NCI-H345 treated with DMSO at 0.1 percent for 48 hours (cell line): ENCODE results near the gene WNK2.
"Not testable (repeated sequence)": the region's sequence is repeated elsewhere in the genome, so short reads cannot be mapped to it uniquely, and the experiment has no call there.

Source experiments
- DNase-seq: peaks from one replicate; lab custom pipeline; 2025; ENCODE audit not compliant: unreplicated experiment; lab: John Stamatoyannopoulos, UW

WNK2 gene

DNA sequence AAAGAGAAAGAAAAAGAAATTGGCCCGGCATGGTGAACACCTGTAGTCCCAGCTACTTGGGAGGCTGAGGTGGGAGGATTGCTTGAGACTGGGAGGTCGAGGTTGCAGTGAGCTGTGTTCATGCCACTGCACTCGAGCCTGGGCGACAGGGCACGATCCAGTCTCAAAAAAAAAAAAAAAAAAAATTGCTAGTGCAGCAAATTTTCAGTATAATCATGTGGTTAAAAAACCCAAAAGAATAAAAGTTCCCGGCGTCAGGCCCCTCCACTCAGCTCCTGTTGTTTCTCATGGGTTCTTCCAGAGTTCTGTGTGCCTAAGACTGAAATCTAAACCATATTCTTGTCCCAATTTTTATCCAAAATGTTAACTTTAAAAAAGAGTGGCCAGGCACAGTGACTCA lies 49.1 kb downstream of the WNK2 start:
- DNase-seq = no peak

DNA sequence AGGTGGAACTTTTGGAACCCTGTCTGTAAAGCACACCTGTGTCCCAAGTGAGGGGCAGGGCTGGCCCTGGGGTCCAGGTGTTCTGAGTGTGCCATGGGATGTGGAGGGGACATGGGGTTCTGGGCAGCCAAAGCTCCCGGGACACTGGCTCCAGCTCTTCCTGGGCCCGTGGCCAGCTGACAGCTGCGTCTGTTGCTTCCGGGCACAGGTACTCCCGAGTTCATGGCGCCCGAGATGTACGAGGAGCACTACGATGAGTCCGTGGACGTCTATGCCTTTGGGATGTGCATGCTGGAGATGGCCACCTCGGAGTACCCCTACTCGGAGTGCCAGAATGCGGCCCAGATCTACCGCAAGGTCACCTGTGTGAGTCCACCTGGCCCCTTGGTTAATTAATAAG lies 50.7 kb downstream of the WNK2 start:
- DNase-seq = no peak

DNA sequence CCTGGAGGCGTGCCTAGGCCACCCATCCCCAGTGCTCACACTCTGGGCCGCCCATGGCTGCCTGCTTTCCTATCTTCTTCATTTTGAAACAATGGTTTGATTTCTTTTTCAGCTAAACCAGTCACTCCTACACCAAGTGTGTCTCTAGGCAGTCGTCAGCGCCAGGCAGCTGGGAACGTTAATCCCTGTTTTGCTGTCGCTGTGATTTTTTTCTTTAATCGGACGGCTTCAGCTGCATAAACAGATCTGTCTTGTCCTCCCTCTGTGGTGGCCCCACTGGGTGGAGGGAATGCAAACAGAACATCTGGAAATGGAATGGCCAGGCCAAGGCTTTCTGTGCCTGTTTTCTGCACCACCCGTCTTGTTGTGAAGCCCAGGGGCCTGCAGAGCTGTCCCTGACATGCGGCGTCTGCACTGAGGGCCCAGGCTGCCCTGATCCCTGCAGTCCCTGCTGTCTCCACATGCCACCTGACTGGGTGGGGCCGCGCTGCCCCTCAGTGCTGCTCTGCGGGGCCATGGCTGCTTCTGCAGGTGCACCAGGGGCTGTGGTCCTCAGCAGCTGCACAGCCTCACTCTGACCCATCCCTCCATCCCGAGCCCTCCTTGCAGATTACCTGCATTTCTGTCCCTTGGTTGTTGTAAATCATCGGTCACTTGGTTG lies 51.5 kb downstream of the WNK2 start:
- no peak for DNase-seq

DNA sequence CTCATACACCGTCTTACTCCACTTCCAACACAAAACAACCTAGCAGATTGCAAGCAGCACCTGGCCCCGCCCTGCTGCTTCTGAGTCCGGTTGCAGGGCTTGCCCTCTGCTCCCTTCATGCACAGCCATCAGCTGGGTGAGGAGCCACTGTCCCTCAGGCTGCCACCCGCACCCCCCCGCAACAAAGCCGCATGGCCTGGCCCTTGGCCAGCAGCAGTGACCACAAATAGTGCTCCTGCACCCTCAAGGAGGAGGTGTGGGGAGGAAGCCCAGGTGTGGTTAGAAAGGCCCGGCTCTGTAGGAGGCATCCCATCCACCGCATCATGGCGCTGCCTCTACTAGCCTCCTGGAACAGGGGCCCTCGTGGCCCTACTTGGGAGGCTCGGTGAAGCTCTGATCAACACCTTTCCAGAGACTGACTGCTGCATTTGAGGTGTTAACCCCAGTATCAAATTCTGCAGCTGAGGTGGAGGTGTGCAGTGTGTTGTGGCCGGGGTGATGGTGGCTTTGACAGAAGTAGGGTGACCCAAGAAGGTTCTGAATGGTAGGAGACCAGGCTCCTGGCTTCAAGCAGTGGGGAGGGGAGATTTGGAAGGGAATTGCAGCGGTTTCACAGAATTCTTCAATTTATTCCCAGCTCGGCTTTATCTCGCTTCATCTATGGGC lies 52.7 kb downstream of the WNK2 start:
- DNase-seq = no peak

DNA sequence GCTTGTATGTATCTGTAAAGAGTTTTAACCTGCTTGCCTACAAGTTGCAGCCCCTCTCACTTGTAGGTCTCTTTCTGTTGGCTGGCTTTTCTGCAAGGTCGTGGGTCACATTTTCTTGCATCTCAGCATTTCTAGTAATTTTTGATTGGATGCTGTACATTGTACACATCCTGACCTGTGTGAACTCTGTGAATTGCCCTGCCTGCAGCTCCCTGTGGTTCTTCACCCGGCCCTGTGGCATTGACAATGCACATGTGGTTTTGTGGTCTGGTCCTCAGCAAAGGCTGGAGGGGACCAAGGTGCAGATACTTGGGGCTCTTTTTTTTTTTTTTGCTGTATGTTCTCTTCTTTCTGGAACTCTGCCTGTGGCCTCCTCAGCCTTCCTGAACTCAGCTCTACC lies 53.6 kb downstream of the WNK2 start:
- DNase-seq = no peak

DNA sequence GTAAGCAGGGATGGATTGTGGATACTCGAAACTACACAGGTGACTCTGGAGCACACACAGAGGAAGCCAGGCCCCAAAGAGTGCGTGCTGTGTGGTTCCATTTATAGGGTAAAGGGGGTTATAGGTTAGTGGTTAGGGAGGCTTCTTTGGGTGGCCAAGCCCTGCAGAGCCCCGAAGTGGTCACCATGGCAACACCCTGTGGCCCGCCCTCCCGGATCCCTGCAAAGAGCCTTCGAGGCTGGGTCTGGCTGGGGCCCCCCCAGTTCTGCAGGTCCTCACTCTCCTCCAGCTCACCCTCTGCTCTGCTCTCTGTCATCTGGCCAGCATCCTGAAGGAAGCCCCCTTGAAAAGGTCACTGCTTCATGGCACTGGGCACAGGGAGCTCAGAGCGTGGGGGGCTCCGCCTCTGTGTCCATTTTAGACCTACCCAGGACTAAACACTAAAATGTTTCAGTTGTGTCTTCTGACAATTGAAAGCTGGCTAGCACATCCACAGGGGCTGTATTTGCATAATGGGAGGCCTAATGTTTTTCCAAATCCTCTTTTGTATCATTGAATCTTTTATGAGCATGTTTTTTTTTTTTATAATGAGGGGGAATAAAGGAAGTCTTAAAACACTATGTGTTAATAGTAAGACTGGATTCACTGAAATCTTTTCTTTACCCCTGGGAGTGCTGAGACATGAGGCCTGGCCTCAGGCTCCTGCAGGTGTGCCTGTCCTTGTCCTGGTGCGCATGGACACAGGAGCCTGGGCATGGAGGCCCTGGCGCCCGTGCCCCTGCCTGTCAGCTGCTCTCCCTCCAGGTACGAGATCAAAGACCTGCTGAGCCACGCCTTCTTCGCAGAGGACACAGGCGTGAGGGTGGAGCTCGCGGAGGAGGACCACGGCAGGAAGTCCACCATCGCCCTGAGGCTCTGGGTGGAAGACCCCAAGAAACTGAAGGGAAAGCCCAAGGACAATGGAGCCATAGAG lies 55.3 kb downstream of the WNK2 start:
- DNase-seq = no peak

DNA sequence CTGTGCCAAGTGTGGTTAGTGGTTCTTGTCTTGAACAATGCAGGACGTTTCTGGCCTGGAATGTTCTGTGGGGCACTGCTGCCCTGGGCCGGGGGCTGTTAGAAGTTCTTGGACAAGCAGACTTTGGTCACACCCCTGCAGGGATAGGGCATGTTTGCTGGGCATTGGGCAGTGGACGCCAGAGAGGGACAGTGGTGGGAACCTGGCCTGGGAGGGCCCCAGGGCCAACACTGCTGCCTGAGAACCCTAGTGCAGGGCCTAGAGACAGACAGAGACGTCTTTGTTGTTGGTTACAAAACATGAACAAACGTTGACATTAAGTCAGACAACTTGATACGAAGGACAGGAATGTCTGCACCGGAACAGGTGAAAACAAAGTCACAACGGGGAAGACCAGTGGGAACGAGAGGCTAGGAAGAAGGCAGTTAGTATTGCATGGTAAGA lies 57.0 kb downstream of the WNK2 start:
- DNase-seq = no peak

DNA sequence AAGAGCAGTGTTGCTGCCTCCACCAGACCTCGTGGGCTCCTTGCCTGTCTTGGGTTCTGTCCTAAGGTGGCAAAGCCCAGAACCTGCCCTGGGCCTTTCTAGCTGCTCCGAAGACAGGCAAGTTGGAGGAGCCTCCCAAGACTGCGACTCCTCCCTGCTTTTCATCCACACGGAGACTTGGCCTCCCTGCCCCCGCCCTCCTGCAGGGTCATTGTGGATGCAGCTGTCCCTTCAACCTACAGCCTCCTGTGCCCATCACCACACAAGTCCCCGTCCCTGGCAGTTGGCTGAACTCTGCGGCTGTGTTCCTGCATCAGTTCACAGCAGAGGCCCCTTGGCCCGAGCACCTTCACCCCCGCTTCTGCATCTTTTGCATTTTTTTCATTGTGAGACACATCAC lies 59.2 kb downstream of the WNK2 start:
- no peak for DNase-seq

DNA sequence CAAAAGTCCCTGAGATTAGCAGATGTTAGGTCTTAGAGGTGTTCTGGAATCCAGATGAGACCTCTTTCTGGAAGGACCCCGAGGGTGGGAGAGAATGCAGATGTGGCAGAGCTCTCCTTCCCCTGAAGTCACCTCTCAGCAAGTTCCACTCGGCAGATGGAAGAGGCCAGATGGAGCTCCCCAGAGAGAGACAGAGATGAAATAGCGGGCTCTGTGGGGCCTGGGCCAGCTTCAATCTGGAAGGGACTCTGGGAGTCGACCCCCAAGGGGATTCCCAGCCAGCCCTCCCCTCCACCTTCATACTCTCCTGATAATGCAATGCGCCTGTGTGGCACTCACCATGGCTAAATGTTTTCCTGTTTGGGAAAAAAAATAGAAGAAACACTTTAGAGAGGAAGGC lies 60.2 kb downstream of the WNK2 start:
- DNase-seq = no peak

DNA sequence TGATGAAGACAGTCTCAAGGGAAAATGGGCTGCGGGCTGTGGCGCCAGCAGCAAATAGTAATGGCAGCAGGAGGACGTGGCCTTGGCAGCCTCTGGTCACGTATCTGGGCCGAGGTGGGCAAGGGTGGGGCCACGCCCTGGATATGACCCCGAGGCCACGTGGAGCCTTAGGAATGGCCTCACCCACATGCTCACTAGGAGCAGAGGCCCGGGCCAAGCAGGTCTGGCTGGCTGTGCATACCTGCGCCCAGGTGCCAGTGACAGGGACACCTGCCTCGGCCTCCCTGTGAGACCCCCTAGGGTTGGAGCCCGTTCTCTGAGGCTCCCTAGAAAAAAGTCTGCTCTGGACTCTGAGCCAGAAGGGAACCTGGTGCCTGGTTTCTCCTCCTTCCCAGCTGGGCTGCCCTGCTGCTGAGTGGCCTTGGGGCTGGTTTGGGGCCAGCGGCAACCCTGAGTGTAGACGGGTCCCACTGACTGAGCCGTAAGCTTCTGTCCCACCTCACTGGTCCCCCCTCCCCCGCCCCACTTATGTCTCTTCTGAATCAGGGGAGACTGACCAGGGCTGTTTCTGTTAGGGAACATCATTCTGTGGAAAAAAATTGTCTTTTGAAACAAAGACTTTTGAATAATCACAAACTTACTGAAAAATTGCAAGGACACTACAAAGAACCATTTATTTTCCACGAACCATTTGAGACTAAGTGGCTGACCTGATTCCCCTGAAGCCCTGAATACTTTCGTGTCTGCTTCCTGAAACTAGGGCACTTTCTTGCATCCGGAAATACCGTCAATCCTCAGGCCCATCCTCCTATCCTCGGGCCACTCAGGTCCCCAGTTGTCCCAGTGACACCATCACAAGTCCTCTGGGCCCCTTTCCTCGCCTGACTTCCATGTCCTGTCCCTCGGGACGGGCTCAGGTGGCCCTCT lies 60.8 kb downstream of the WNK2 start:
- DNase-seq = no peak

DNA sequence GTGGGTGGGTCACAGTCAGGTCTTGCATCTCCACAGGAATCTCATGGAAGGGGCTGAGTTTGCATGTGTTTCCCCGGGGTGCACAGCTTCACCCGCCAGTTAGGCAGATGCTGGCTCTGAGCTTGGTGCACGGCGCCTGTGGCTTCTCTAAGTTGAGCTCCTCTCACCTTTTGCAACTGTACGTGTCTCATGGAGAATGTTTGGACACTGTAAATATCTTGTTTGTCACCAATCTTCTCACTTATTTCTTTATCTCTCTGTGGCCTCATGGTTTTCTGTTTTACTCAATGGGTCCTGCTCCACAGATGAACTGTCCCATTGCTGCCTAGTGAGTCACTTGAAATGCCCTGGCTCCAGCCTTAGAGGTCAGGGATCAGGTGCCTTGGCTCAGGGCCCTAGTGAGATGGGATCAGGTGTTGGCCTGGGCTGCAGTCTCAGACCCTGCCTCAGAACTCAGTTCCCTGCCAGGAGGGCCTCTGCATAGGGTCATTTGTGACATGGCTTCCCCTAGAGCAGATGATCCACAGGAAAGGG lies 61.6 kb downstream of the WNK2 start:
- DNase-seq = no peak

DNA sequence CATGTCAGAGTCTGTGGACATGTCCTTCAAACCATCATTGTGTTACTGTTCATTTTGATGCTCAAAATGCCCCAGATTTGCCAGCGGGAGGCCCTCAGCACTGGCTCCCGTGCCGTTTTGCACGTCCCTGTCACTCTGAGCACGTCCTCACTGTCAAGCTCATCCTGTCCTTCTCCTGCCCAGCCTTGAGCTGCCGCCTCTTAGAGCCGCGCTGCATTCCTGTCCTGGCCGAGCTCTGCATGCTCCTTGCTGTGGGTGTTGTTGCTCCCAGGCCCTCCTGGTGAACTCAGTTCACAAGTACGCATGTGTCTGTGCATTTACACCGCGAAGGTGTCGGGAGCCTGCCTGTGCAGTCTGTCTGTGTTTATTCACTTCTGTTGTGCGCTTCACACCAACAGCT lies 62.2 kb downstream of the WNK2 start:
- DNase-seq = no peak

DNA sequence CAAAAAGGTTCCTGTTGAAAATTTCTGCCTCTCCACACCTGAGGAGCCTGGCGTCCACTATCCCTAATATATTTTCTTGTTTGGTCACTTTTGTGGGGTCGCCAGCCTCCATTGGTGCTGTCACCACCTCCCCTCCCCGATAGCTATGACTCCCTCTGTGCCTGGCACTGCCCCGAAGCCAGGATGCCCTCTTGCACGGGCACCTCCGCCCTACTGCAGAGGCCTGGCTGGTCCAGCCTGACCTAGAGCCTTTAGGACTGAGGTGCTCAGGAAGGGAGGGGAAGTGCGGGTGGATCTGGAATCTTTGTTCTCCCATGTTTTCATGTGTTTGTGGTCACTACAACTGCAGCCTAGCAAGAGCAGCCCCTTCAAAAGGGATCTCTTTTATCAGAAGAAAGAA lies 62.6 kb downstream of the WNK2 start:
- no peak for DNase-seq

DNA sequence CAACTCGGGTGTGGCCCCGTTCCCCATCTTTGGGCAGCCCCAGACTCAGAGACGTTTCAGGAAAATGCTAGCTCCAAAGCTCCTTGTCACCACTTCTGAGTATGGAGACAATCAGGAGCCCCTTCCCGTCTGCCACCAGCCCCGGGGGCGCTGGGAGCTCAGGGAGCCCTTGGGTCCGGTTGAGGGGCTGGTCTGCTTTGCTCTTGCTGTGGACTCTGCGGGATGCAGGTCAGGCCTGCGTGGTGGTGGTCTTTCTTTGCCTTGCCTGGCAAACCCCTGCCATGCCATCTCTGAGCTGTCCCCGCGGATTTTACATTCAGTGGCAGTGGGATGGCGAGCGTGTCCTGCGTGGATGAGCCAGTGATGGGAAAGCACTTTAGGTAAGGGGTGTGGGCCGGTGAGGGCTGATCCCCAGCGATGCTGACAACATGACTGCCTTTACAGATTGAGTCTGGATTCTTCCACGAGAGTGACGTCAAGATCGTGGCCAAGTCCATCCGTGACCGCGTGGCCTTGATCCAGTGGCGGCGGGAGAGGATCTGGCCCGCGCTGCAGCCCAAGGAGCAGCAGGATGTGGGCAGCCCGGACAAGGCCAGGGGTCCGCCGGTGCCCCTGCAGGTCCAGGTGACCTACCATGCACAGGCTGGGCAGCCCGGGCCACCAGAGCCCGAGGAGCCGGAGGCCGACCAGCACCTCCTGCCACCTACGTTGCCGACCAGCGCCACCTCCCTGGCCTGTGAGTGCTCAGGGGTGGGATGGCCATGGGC lies 63.3 kb downstream of the WNK2 start:
- DNase-seq = no peak

DNA sequence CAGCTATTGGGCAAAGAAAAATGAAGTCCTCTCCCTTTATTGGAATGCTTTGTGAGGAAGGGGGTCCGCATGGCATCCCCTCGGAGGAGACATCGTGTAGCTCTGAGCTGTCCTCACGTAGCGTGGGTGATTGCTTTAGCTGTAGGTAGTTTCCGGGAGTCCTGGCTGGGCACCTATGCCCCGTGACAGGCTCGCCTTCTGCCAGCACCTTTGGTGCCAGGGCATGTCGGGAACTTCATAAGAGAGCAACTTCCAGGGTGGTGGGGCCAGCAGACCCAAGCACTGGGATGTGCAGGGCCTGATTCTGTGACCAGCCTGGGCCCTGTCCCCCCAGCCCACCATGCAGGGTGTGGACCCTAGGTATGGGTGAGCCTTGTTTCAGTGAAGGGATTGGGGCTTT lies 64.0 kb downstream of the WNK2 start:
- no peak for DNase-seq

DNA sequence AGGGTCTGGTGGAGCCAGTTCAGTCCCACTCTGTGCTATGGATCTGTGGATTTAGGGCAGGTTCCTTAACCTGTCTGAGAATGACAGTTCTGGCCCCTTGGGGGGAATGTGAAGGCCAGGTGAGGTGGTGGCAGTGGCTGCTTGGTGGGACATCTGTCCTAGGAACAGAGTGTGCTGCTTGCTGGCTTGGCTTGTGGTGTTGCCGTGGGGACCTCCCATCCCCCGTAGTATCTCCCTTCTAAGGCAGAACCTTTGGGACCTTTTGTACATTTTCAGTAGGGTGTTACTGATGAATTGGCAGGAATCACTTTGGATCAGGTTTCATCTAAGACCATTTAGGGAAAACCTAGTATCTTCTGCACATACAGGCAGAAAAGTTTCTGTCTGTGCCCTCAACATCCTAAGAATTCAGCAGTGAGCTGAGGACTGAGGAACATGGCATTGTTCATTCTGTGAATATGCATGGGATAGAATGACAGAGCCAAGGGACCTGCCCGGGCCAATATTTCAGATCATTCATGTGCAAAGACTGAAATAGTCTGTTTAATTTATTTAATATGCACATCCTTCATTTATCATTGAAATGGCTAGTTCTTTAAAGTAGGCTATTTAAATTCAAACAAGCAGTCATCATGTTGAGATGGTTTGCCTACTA lies 64.6 kb downstream of the WNK2 start:
- DNase-seq = no peak

DNA sequence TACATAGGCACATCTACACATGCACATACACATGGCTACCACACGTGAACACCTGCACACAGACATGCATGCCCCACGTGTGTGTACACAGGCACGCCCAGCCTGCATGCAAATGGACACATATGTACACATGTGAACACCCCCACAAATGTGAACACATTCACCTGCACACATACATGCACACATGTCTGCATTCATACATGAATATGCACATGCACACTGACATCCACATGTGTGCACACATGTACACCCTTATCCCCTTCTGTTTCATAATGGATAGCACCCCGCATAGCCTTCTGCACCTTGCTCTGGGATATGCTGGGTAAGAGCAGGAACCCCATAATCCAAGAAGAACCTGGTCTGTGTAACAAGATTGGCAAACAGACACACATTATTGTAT lies 66.2 kb downstream of the WNK2 start:
- no peak for DNase-seq

DNA sequence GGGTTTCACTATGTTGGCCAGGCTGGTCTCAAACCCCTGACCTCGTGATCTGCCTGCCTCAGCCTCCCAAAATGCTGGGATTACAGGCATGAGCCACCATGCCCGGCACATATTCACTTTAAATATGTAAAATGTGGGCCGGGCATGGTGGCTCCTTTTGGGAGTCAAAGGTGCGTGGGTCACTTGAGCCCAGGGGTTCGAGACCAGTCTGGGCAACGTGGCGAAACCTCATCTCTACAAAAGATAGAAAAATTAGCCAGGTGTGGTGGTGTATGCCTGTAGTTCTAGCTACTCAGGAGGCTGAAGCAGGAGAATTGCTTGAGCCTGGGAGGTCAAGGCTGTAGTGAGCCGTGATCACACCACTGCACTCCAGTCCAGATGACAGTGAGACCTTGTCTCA lies 67.4 kb downstream of the WNK2 start:
- not testable (repeated sequence) for DNase-seq

DNA sequence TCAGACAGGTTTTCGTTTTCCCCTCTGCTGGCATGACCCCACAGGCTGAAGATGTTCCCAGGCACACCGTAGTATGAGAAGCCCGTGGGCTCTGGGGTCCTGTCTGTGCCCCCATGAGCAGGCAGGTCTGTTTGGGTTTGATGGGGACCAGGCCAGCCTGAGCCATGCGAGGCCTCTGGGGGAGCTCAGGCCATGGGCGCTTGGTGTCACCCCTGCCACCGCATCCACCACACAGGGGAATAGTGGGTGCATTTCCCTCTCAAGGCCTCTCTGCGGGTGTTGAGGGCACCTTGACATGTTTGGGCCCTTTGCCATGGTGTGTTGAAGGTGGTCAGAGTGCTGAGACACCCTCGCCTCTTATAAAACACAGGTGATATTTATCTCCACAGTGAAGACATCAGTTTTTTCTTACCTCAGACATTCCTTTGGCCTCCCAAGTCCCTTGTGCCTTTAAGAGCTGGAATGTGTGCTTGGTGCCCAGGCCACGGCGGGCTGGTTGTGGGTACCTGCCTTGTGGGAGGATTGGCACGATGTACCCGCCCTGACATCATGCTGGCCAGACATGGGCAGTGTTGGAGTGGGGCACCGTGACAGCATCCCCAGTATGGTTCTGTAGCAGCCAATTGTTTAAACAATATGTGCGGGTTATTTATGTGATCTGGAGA lies 68.3 kb downstream of the WNK2 start:
- no peak for DNase-seq
